UCSD-AML1 (cell line): ENCODE measurements around the gene CD99.

Source experiments
- DNase-seq: peaks from one replicate; lab custom pipeline; 2025; ENCODE audit not compliant: unreplicated experiment; lab: John Stamatoyannopoulos, UW

CD99 gene

GRCh38 chrX:2690856-2691542, at the start of gene CD99:
CD99 (plus strand) TSS chrX:2691295; CDS start chrX:2691361, 66 bp downstream.
- no peak for DNase-seq

- no peak for DNase-seq
Measured at GRCh38 chrX:2642146-2642545, 48.9 kb upstream of the CD99 start.

GRCh38 chrX:2642791-2643190, 48.3 kb upstream of the CD99 start:
- DNase-seq = no peak

GRCh38 chrX:2643880-2644279, 47.2 kb upstream of the CD99 start:
- DNase-seq = no peak

- no peak for DNase-seq
Measured at GRCh38 chrX:2645563-2645962, 45.5 kb upstream of the CD99 start.

GRCh38 chrX:2647627-2648026, 43.5 kb upstream of the CD99 start:
- no peak for DNase-seq

GRCh38 chrX:2650037-2650436, 41.1 kb upstream of the CD99 start:
- no peak for DNase-seq

GRCh38 chrX:2650865-2651264, 40.2 kb upstream of the CD99 start:
- no peak for DNase-seq

- DNase-seq = no peak
Measured at GRCh38 chrX:2652106-2652505, 39.0 kb upstream of the CD99 start.

- no peak for DNase-seq
Measured at GRCh38 chrX:2654436-2655340, 36.4 kb upstream of the CD99 start.

- DNase-seq = no peak
Measured at GRCh38 chrX:2656257-2656836, 34.7 kb upstream of the CD99 start.

GRCh38 chrX:2657532-2658113, 33.5 kb upstream of the CD99 start:
- DNase-seq = no peak

- DNase-seq = no peak
Measured at GRCh38 chrX:2658585-2659292, 32.4 kb upstream of the CD99 start.

- DNase-seq = no peak
Measured at GRCh38 chrX:2662586-2662985, 28.5 kb upstream of the CD99 start.

- no peak for DNase-seq
Measured at GRCh38 chrX:2664502-2664901, 26.6 kb upstream of the CD99 start.

GRCh38 chrX:2665387-2666304, 25.4 kb upstream of the CD99 start:
- DNase-seq = no peak

GRCh38 chrX:2666491-2666890, 24.6 kb upstream of the CD99 start:
- no peak for DNase-seq

GRCh38 chrX:2670978-2671377, 20.1 kb upstream of the CD99 start:
- DNase-seq = no peak

GRCh38 chrX:2672084-2672483, 19.0 kb upstream of the CD99 start:
- no peak for DNase-seq

- DNase-seq = no peak
Measured at GRCh38 chrX:2673611-2674010, 17.5 kb upstream of the CD99 start.
